ENCODE data around the gene SHISA9. TPM values are rescaled to one million over a fixed set of nuclear protein-coding genes. Genes with fewer than 3 reads are reported as not detected.

SHISA9 gene
- polyA plus RNA-seq, 2 of the 4 experiments (the other 2 are of a cell fraction), result 0.16 TPM; not detected in 1

- Histone ChIP-seq H3K27ac (peak overlapping the region; percentile 45 to 63; a peak in 5 of 6 replicates), H3K9me3 (no peaks in the 10 kb centered on the region), H3K4me2 (peak overlapping the region; percentile 48), H3K4me1 (peaks cover 14% of the 10 kb centered on the region; the same call in 2 of the 3 replicates), H3K4me3 (no peak overlapping the region)
- CTCF ChIA-PET, result interaction anchor here (0.7 to 0.8 kb wide), 2 partner anchors 8 to 10 kb away, joined by 3 read pairs; no protein-coding TSS in a partner anchor
- TF ChIP-seq MAFK (IDR thresholded peaks at IDR 0.05; ENCODE audit: partially characterized antibody) (no peak), GATA3 (IDR thresholded peaks at IDR 0.05; ENCODE audit: borderline replicate concordance) (no peak), EHF (CRISPR knock-in tag; IDR thresholded peaks at IDR 0.05) (no peak), HOXA7 (CRISPR knock-in tag; IDR thresholded peaks at IDR 0.05) (no peak), FOSL2 (IDR thresholded peaks at IDR 0.05) (no peak), FOSL2 (CRISPR knock-in tag; IDR thresholded peaks at IDR 0.05) (no peak), CHD4 (IDR thresholded peaks at IDR 0.05; ENCODE audit: borderline replicate concordance) (no peak), EHMT2 (IDR thresholded peaks at IDR 0.05; ENCODE audit: low read depth) (no peak), POLR2A (IDR thresholded peaks at IDR 0.05; ENCODE audit: low read length) (no peak), RARB (CRISPR knock-in tag; IDR thresholded peaks at IDR 0.05) (no peak)
- ATAC-seq (no peak), FAIRE-seq (no peak), DNase-seq (ENCODE audit: low read depth in 1 of 2, low spot score in 1 of 2) (no peak)
- POLR2A ChIA-PET, result no interaction called here
- WGBS (ENCODE audit: missing lambda C conversion rate), result 32% methylated on average over 5 of the region's 5 CpGs
Observed at GRCh38 chr16:12917246-12917645, 15.8 kb downstream of the SHISA9 start.

- peak overlapping the region; percentile 45 to 63; a peak in 5 of 6 replicates for H3K27ac ChIP-seq
- peak; percentile 27 to 41 for DNase-seq (ENCODE audit: low read depth in 1 of 2, low spot score in 1 of 2)
- no peak for FAIRE-seq
- TF ChIP-seq, protein P1, sequence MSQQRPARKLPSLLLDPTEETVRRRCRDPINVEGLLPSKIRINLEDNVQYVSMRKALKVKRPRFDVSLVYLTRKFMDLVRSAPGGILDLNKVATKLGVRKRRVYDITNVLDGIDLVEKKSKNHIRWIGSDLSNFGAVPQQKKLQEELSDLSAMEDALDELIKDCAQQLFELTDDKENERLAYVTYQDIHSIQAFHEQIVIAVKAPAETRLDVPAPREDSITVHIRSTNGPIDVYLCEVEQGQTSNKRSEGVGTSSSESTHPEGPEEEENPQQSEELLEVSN (IDR thresholded peaks at IDR 0.05; ENCODE audit: borderline replicate concordance, low read depth), result no peak
- TF ChIP-seq MAX (IDR thresholded peaks at IDR 0.05), result no peak
- no peak for TF ChIP-seq FOXS1 (CRISPR knock-in tag; IDR thresholded peaks at IDR 0.05)
- TF ChIP-seq EHF (CRISPR knock-in tag; IDR thresholded peaks at IDR 0.05), result no peak
- no peak for TF ChIP-seq ESRRA (IDR thresholded peaks at IDR 0.05; ENCODE audit: borderline replicate concordance, low read length)
- no peak for TF ChIP-seq RCOR1 (IDR thresholded peaks at IDR 0.05; ENCODE audit: low read depth, low read length)
- TF ChIP-seq MAFK (IDR thresholded peaks at IDR 0.05; ENCODE audit: partially characterized antibody), result peak; percentile 92
- TF ChIP-seq HDAC2 (IDR thresholded peaks at IDR 0.05), result no peak
- no peak for TF ChIP-seq USF2 (IDR thresholded peaks at IDR 0.05)
- peak; percentile 28; the same call in 1 of the 2 replicates for TF ChIP-seq NFE2L2 (conservative IDR thresholded peaks at IDR 0.05; ENCODE audit: low read length)
- TF ChIP-seq RNF2 (IDR thresholded peaks at IDR 0.05; ENCODE audit: borderline replicate concordance, low read depth), result no peak
- no peak for TF ChIP-seq NR3C1 (IDR thresholded peaks at IDR 0.05)
- TF ChIP-seq SMC3 (IDR thresholded peaks at IDR 0.05), result no peak
- TF ChIP-seq CHD4 (IDR thresholded peaks at IDR 0.05; ENCODE audit: borderline replicate concordance), result no peak
- ChIA-PET POLR2A (no interaction called here), CTCF (no interaction called here)
- H3K4me3 ChIP-seq, result no peak overlapping the region
- H3K4me1 ChIP-seq, result peaks cover 14% of the 10 kb centered on the region; the same call in 2 of the 3 replicates
- H3K4me2 ChIP-seq, result peak overlapping the region; percentile 48
- 0% methylated on average over 1 of the region's 1 CpG for WGBS (ENCODE audit: missing lambda C conversion rate)
- H3K9me3 ChIP-seq, result no peaks in the 10 kb centered on the region
- peak; percentile 39 to 81; a peak in 4 of 6 replicates for ATAC-seq
Observed at GRCh38 chr16:12917653-12918052, 16.3 kb downstream of the SHISA9 start.

DNA sequence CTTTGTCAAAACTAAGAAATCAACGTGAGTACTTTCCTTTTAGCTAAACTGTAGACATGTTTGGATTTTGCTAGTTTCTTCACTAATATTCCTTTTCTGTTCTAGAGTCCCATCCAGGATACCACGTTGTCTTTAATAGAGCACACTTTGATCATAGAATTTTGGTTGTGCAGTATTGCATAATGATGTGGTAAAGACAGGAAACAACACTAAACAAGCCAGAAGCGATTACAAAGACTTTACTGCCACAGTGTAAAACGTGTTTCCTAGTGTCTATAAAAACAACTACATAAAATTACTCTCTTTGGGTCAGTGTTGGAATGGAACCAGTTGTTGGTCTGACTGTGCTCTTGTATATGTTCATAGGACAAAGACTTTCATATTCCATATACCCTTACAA lies 19.3 kb downstream of the SHISA9 start:
- Histone ChIP-seq H3K27ac (no peak overlapping the region), H3K4me2 (no peak overlapping the region), H3K9me3 (no peaks in the 10 kb centered on the region), H3K4me3 (no peak overlapping the region), H3K4me1 (peaks cover 14% of the 10 kb centered on the region; the same call in 2 of the 3 replicates)
- FAIRE-seq (no peak), ATAC-seq (no peak), DNase-seq (ENCODE audit: low read depth in 1 of 2, low spot score in 1 of 2) (no peak)
- WGBS (ENCODE audit: missing lambda C conversion rate), result 19% methylated on average over 4 of the region's 4 CpGs
- POLR2A ChIA-PET, result no interaction called here
- CTCF ChIA-PET, result no interaction called here
- no peak for TF ChIP-seq FOSB (CRISPR knock-in tag; IDR thresholded peaks at IDR 0.05)
- TF ChIP-seq, protein P2, sequence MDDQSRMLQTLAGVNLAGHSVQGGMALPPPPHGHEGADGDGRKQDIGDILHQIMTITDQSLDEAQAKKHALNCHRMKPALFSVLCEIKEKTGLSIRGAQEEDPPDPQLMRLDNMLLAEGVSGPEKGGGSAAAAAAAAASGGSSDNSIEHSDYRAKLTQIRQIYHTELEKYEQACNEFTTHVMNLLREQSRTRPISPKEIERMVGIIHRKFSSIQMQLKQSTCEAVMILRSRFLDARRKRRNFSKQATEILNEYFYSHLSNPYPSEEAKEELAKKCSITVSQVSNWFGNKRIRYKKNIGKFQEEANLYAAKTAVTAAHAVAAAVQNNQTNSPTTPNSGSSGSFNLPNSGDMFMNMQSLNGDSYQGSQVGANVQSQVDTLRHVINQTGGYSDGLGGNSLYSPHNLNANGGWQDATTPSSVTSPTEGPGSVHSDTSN (IDR thresholded peaks at IDR 0.05), result no peak
- no peak for TF ChIP-seq HES2 (IDR thresholded peaks at IDR 0.05)
- TF ChIP-seq, protein P1 (IDR thresholded peaks at IDR 0.05; ENCODE audit: borderline replicate concordance, low read depth), result no peak
- TF ChIP-seq USF2 (IDR thresholded peaks at IDR 0.05), result no peak
- no peak for TF ChIP-seq BCL3 (IDR thresholded peaks at IDR 0.05)
- no peak for TF ChIP-seq GATA3 (IDR thresholded peaks at IDR 0.05; ENCODE audit: borderline replicate concordance)
- no peak for TF ChIP-seq MAX (IDR thresholded peaks at IDR 0.05)
- no peak for TF ChIP-seq SREBF2 (IDR thresholded peaks at IDR 0.05)
- TF ChIP-seq MAFK (IDR thresholded peaks at IDR 0.05; ENCODE audit: partially characterized antibody), result no peak
- no peak for TF ChIP-seq ZFP36 (IDR thresholded peaks at IDR 0.05; ENCODE audit: borderline replicate concordance, partially characterized antibody)

All from A549 (cell line).